ENCODE data around the gene SCUBE3.

- no peak for TF ChIP-seq CTCF (conservative IDR thresholded peaks at IDR 0.05; ENCODE audit: low read length)
- no peak for TF ChIP-seq EZH2phosphoT487 (IDR thresholded peaks at IDR 0.05; ENCODE audit: borderline replicate concordance)
Observed at GRCh38 chr6:35174088-35174434, 39.7 kb upstream of the SCUBE3 start.
